HepG2 (cell line): ENCODE results near the gene BAHCC1.

Experiments
- ARHGAP35 ChIP-seq: sonication (generic); formaldehyde crosslinking; IDR thresholded peaks from 2 replicates; pipeline ENCODE4 v1.9.0; 2022; ENCODE audit warnings: mild to moderate bottlenecking, inconsistent platforms, moderate library complexity, missing genetic modification reagents, borderline replicate concordance
- HDAC2 ChIP-seq: sonication (generic); formaldehyde crosslinking; IDR thresholded peaks from 2 replicates; pipeline ENCODE4 v1.4.0; 2020; ENCODE audit warnings: missing genetic modification reagents
- JUNB ChIP-seq: sonication (generic); formaldehyde crosslinking; IDR thresholded peaks from 2 replicates; pipeline ENCODE4 v1.8.0; 2022; ENCODE audit warnings: missing genetic modification reagents, mild to moderate bottlenecking, borderline replicate concordance
- JUND ChIP-seq: sonication (generic); formaldehyde crosslinking; IDR thresholded peaks from 2 replicates; pipeline ENCODE4 v1.8.0; 2022; ENCODE audit warnings: mild to moderate bottlenecking, missing genetic modification reagents
- MTA3 ChIP-seq: sonication (generic); formaldehyde crosslinking; IDR thresholded peaks from 2 replicates; pipeline ENCODE4 v1.4.0; 2020; ENCODE audit warnings: missing genetic modification reagents
- MYC ChIP-seq: sonication (generic); formaldehyde crosslinking; IDR thresholded peaks from 2 replicates; pipeline ENCODE4 v1.9.0; 2021; ENCODE audit warnings: missing genetic modification reagents, borderline replicate concordance
- NPAS2 ChIP-seq: sonication (generic); formaldehyde crosslinking; IDR thresholded peaks from 2 replicates; pipeline ENCODE4 v1.8.0; 2022; ENCODE audit warnings: mild to moderate bottlenecking, missing genetic modification reagents, borderline replicate concordance
- NR2F2 ChIP-seq: IDR thresholded peaks from 2 replicates; pipeline ENCODE4 v1.6.1; 2012; ENCODE audit warnings: low read depth, inconsistent platforms, borderline replicate concordance
- PRPF4 ChIP-seq: fragments of 200-400 bp; formaldehyde crosslinking; IDR thresholded peaks from 2 replicates; pipeline ENCODE4 v1.6.1; 2016; ENCODE audit warnings: low read length, low read depth; ENCODE audit not compliant: poor library complexity, severe bottlenecking
- ZBTB8A ChIP-seq: sonication (generic); formaldehyde crosslinking; IDR thresholded peaks from 2 replicates; pipeline ENCODE4 v1.4.0; 2020; ENCODE audit warnings: mild to moderate bottlenecking, low read depth, missing genetic modification reagents, borderline replicate concordance
- ZNF570 ChIP-seq: sonication (generic); formaldehyde crosslinking; IDR thresholded peaks from 2 replicates; pipeline ENCODE4 v1.4.0; 2020; ENCODE audit warnings: mild to moderate bottlenecking, missing genetic modification reagents, borderline replicate concordance
- ZNF777 ChIP-seq: sonication (generic); formaldehyde crosslinking; IDR thresholded peaks from 2 replicates; pipeline ENCODE4 v1.4.0; 2020; ENCODE audit warnings: missing genetic modification reagents
- TF ChIP-seq, protein P1 (sequence below): sonication (generic); formaldehyde crosslinking; IDR thresholded peaks from 2 replicates; pipeline ENCODE4 v1.5.0; 2020; ENCODE audit warnings: mild to moderate bottlenecking, missing genetic modification reagents, moderate library complexity
- TF ChIP-seq, protein P2 (sequence below): sonication (generic); formaldehyde crosslinking; IDR thresholded peaks from 2 replicates; pipeline ENCODE4 v1.4.0; 2020; ENCODE audit warnings: missing genetic modification reagents, borderline replicate concordance

DNA sequence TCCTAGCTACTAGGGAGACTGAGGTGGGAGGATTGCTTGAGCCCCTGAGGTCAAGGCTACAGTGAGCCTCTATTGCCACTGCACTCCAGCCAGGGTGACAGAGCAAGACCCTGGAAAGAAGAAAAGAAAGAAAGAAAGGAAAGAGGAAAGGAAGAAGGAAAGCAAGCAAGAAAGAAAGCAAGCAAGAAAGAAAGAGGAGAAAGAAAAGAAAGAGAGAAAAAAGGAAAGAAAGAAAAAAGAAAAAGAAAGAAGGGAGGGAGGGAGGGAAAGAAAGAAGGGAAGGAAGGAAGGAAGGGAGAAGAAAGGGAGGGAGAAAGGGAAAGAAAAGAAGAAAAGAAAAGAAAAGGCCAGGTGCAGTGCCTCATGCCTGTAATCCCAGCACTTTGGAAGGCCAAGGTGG lies 108.4 kb downstream of the BAHCC1 start:
- TF ChIP-seq HDAC2, result no peak
- no peak for TF ChIP-seq NR2F2
- TF ChIP-seq MTA3, result no peak
- TF ChIP-seq PRPF4, result no peak
- TF ChIP-seq MYC (CRISPR knock-in tag), result no peak
- no peak for TF ChIP-seq ZNF777 (CRISPR knock-in tag)
- no peak for TF ChIP-seq ARHGAP35 (CRISPR knock-in tag)
- TF ChIP-seq, protein P1, sequence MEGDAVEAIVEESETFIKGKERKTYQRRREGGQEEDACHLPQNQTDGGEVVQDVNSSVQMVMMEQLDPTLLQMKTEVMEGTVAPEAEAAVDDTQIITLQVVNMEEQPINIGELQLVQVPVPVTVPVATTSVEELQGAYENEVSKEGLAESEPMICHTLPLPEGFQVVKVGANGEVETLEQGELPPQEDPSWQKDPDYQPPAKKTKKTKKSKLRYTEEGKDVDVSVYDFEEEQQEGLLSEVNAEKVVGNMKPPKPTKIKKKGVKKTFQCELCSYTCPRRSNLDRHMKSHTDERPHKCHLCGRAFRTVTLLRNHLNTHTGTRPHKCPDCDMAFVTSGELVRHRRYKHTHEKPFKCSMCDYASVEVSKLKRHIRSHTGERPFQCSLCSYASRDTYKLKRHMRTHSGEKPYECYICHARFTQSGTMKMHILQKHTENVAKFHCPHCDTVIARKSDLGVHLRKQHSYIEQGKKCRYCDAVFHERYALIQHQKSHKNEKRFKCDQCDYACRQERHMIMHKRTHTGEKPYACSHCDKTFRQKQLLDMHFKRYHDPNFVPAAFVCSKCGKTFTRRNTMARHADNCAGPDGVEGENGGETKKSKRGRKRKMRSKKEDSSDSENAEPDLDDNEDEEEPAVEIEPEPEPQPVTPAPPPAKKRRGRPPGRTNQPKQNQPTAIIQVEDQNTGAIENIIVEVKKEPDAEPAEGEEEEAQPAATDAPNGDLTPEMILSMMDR, result no peak
- no peak for TF ChIP-seq ZNF570 (CRISPR knock-in tag)
- TF ChIP-seq JUNB (CRISPR knock-in tag), result no peak
- TF ChIP-seq, protein P2, sequence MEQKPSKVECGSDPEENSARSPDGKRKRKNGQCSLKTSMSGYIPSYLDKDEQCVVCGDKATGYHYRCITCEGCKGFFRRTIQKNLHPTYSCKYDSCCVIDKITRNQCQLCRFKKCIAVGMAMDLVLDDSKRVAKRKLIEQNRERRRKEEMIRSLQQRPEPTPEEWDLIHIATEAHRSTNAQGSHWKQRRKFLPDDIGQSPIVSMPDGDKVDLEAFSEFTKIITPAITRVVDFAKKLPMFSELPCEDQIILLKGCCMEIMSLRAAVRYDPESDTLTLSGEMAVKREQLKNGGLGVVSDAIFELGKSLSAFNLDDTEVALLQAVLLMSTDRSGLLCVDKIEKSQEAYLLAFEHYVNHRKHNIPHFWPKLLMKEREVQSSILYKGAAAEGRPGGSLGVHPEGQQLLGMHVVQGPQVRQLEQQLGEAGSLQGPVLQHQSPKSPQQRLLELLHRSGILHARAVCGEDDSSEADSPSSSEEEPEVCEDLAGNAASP, result no peak
- TF ChIP-seq NPAS2 (CRISPR knock-in tag), result no peak
- no peak for TF ChIP-seq JUND (CRISPR knock-in tag)
- no peak for TF ChIP-seq ZBTB8A
